Stimulated activated CD8-positive, alpha-beta memory T cell treated with anti-CD3 and anti-CD28 coated beads, Interleukin-7, amount 100 ng/mL, for 4 hours (primary cell): Measurements from ENCODE around the gene KIF2C.
"Not testable (repeated sequence)": the region's sequence is repeated elsewhere in the genome, so short reads cannot be mapped to it uniquely, and the experiment has no call there.

Experiments
- DNase-seq, 2 donors: peaks; one replicate each; pipeline ENCODE4 v3.0.0-alpha.2; 2020; ENCODE audit warnings: low read depth in 2 of 2

Gene KIF2C

GRCh38 chr1:44792736-44793502 is 53.3 kb downstream of the KIF2C start:
- DNase-seq: no peak

- DNase-seq: not testable (repeated sequence)
Measured at GRCh38 chr1:44797886-44798285, 58.2 kb downstream of the KIF2C start.

- no peak for DNase-seq
Measured at GRCh38 chr1:44798481-44799365, 59.1 kb downstream of the KIF2C start.

- peak; percentile 97 for DNase-seq
Measured at GRCh38 chr1:44799770-44800584, 60.3 kb downstream of the KIF2C start, which contains the start of gene PLK3. PLK3 (plus strand) TSS chr1:44800377; CDS start chr1:44800464, 87 bp downstream.

GRCh38 chr1:44801491-44802305 is 62.1 kb downstream of the KIF2C start:
- DNase-seq: no peak

- no peak for DNase-seq
Measured at GRCh38 chr1:44802306-44803061, 62.8 kb downstream of the KIF2C start.

- no peak for DNase-seq
Measured at GRCh38 chr1:44803062-44803311, 63.4 kb downstream of the KIF2C start.

- no peak for DNase-seq
Measured at GRCh38 chr1:44803312-44804095, 63.9 kb downstream of the KIF2C start.

GRCh38 chr1:44805311-44806024 is 65.8 kb downstream of the KIF2C start:
- DNase-seq: no peak

- no peak for DNase-seq
Measured at GRCh38 chr1:44806025-44806703, 66.5 kb downstream of the KIF2C start.

GRCh38 chr1:44806704-44807363 is 67.2 kb downstream of the KIF2C start, which contains the start of gene DYNLT4:
DYNLT4 (minus strand) TSS chr1:44807351; CDS start chr1:44806668, 683 bp downstream.
- no peak for DNase-seq

- peak; percentile 80 to 84 for DNase-seq
Measured at GRCh38 chr1:44807364-44808062, 67.9 kb downstream of the KIF2C start.

GRCh38 chr1:44808063-44808937 is 68.7 kb downstream of the KIF2C start, which contains the start of gene BTBD19:
BTBD19 (plus strand) TSS chr1:44808523; CDS start chr1:44808821, 298 bp downstream.
- DNase-seq: peak; percentile 67 to 73

- DNase-seq: peak; percentile 82 to 89
Measured at GRCh38 chr1:44808938-44809917, 69.6 kb downstream of the KIF2C start.
